CD4-positive, alpha-beta T cell treated with Interleukin-15 for 1 hour (primary cell): Measurements from ENCODE around the gene COCH.
"Not testable (repeated sequence)": the region's sequence is repeated elsewhere in the genome, so short reads cannot be mapped to it uniquely, and the experiment has no call there.

Experiments
- DNase-seq: peaks from one replicate; pipeline ENCODE4 v3.0.0-alpha.2; 2020

The COCH gene

DNA sequence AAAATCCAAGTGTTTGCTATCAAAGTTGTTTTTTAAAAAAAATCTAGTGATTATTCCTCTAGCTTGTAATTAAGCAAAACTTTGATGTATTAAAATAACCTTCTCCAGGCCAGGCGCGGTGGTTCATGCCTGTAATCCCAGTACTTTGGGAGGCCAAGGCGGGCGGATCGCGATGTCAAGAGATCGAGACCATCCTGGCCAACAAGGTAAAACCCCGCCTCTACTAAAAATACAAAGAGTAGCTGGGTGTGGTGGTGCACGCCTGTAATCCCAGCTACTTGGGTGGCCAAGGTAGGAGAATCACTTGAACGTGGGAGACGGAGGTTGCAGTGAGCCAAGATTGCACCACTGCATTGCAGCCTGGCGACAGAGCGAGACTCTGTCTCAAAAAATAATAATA, 59.6 kb downstream of the COCH start:
- not testable (repeated sequence) for DNase-seq

DNA sequence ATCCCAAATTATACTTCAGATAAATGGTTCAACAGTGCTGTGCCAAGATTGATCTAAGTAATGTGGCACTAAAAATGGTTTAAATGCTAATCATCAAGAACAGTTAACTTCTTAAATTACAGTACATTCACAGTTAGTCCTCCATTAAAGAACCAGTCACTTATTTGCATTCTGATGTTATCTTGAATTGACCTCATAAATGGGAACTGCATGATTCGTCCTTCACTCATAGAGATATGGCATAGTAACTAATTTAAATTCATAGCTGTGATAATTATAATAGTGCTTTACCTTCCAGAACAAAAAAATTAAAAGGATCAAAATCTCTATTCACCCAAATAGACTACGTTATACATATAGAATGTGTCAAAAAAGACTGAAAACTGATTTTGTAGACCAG, 61.1 kb downstream of the COCH start:
- DNase-seq = no peak

DNA sequence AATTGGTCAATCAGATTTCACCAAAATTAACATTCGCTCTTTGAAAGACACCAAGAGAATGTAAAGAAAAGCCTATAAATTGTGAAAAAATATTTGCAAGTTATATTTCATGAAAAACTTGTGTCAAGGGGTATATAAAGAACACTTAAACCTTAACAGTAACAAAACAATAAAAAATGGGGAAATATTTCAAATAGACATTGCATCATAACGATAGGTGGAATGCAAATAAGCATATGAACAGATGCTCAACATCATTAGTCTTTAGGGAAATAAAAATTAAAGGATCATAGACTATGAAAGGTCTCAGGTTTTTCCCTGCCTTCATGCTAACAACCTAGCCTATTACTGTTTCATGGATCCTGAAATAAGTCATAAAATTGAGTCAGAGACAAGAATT, 64.3 kb downstream of the COCH start:
- no peak for DNase-seq
